Kidney (tissue), 14 donors: Measurements from ENCODE around the gene MAP7. TPM values are rescaled to one million over a fixed set of nuclear protein-coding genes. Genes with fewer than 3 reads are reported as not detected.

Source experiments
- DNase-seq, 5 donors: peaks; one replicate each; pipeline ENCODE4 v3.0.0-alpha.2; 2013 to 2020
- FAIRE-seq: peaks from 2 replicates; lab custom pipeline; 2012; peaks lifted over from hg19 to GRCh38; lab: Jason Lieb, UNC
- H3K27ac ChIP-seq, 2 donors: one replicate each; pipeline ENCODE4 v1.7.0; 2013; ENCODE audit warnings: low read depth in 2 of 2, low read length in 2 of 2, inconsistent platforms in 1 of 2
- H3K27me3 ChIP-seq: one replicate; pipeline ENCODE4 v1.7.1; 2013; ENCODE audit warnings: low read length, inconsistent platforms; ENCODE audit not compliant: control insufficient read depth, insufficient read depth
- H3K36me3 ChIP-seq, 3 donors: one replicate each; pipeline versions ENCODE4 v1.7.0 to v1.7.1; 2013; ENCODE audit warnings: low read length in 3 of 3, control low read depth in 1 of 3, inconsistent platforms in 1 of 3; ENCODE audit not compliant: insufficient read depth in 3 of 3, control insufficient read depth in 2 of 3
- H3K4me1 ChIP-seq, 3 donors: one replicate each; pipeline versions ENCODE4 v1.7.0 to v1.7.1; 2013; ENCODE audit warnings: low read length in 3 of 3, inconsistent platforms in 1 of 3, low read depth in 1 of 3; ENCODE audit not compliant: control insufficient read depth in 2 of 3, insufficient read depth in 2 of 3
- H3K4me3 ChIP-seq, 3 donors: one replicate each; pipeline versions ENCODE4 v1.7.0 to v1.8.1; 2013; ENCODE audit warnings: low read length in 3 of 3, control low read depth in 1 of 3, inconsistent platforms in 1 of 3
- H3K9ac ChIP-seq, 3 donors: one replicate each; pipeline versions ENCODE4 v1.7.0 to v1.7.1; 2013; ENCODE audit warnings: low read length in 3 of 3, control low read depth in 1 of 3, inconsistent platforms in 1 of 3
- H3K9me3 ChIP-seq, 3 donors: one replicate each; pipeline versions ENCODE4 v1.7.0 to v1.7.1; 2013; ENCODE audit warnings: low read length in 3 of 3, control low read depth in 1 of 3, inconsistent platforms in 1 of 3; ENCODE audit not compliant: control insufficient read depth in 2 of 3, insufficient read depth in 1 of 3
- intact Hi-C: fragments of 100-400 bp; cut with DNase I; formaldehyde crosslinking; loops from one replicate; pipeline ENCODE4 v1.11.1; 2022
- polyA plus RNA-seq: library from polyadenylated mRNA; stranded (reverse); fragments of 350-450 nt; fragmentation: Illumina TruSeq; extraction: RNeasy Lipid Tissue Mini Kit (QIAGEN cat#74804); gene quantifications from one replicate; pipeline ENCODE4 v1.2.3, GENCODE V29; 2014; ENCODE audit warnings: low read depth, low replicate concordance; ENCODE audit not compliant: insufficient read depth
- total RNA-seq: library from RNA; stranded (reverse); fragmentation: NEBNext Ultra II Directional; extraction: Animal tissue kit (Norgen Biotek cat#: 25700); gene quantifications from one replicate; pipeline ENCODE4 v1.2.1, GENCODE V29; 2021
- TF ChIP-seq, protein P1 (sequence below): IDR thresholded peaks from 3 replicates; pipeline ENCODE4 v1.5.1; 2012; ENCODE audit warnings: mild to moderate bottlenecking, moderate library complexity, borderline replicate concordance; ENCODE audit not compliant: insufficient read depth; ENCODE audit errors: extremely low read depth
- donor health status: control.
- donor health status: control.
- donor health status: control.
- donor health status: control.
- donor health status: control.
- donor health status: DM: yes; HTN: yes; CAD: no.
- donor health status: Normal renal cell carcinoma (clear cell type).

MAP7 gene
- total and polyA plus RNA-seq, 2 donors from 2014 or later = 16.0 to 40.0 TPM

DNA sequence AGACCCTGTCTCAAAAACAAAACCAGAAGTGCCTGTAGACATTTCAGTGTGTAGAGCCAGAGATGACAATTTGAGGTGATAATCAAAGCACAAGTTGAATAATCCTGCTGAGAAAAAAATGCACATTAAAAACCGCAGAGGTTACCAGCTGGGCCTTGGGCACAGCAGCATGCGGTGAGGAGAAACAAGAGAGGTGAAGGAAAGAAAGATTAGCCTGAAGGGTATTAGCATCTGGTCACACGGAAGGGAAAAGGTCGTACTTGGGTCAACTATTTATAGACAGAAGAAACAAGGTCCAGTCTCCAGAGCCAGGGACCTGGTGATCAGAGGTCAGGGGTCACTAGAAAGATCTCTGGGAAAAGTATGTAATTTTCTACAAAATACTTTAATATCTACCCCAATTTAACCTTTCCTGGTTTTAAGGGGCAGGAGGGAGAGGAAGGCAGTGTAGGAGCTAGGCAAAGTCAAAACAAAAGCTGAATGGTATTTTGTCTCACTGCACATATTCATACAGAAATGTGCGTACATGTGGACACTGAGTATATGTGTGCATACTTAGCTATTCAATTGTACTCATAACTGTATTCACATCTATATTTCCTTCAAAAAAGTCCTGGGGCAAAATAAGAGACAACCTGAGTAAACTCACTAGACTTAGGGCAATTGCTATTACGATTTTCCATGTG is 10.1 kb downstream of the MAP7 start:
- no peak overlapping the region for H3K4me3 ChIP-seq
- no peak for FAIRE-seq
- no peak overlapping the region for H3K9ac ChIP-seq
- no peaks in the 10 kb centered on the region for H3K36me3 ChIP-seq
- no peaks in the 10 kb centered on the region for H3K27me3 ChIP-seq
- intact Hi-C loops = no loop called here
- peaks cover 0 to 13% (median 8%) of the 10 kb centered on the region in 3 donors for H3K4me1 ChIP-seq
- no peak for DNase-seq
- no peaks in the 10 kb centered on the region for H3K9me3 ChIP-seq
- TF ChIP-seq, protein P1, sequence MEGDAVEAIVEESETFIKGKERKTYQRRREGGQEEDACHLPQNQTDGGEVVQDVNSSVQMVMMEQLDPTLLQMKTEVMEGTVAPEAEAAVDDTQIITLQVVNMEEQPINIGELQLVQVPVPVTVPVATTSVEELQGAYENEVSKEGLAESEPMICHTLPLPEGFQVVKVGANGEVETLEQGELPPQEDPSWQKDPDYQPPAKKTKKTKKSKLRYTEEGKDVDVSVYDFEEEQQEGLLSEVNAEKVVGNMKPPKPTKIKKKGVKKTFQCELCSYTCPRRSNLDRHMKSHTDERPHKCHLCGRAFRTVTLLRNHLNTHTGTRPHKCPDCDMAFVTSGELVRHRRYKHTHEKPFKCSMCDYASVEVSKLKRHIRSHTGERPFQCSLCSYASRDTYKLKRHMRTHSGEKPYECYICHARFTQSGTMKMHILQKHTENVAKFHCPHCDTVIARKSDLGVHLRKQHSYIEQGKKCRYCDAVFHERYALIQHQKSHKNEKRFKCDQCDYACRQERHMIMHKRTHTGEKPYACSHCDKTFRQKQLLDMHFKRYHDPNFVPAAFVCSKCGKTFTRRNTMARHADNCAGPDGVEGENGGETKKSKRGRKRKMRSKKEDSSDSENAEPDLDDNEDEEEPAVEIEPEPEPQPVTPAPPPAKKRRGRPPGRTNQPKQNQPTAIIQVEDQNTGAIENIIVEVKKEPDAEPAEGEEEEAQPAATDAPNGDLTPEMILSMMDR = no peak
- no peak overlapping the region for H3K27ac ChIP-seq

DNA sequence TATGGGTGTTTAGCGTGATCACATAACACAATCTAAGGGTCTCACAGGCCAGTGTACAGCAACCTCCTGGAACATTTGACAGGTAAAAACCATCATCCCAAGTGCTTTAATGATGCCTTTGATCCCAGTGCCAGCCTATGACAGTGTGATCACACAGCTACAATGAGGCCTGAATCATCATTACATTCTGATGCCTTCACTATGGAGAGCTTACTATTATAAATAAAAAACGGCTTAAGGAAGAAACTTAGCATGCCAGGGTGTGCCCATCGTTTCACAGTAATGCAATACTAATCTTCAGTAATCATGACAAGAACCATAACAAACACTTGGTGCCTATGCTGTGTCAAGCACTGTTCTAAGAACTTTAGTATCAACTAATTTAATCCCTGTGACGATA is 11.4 kb downstream of the MAP7 start:
- Histone ChIP-seq H3K9me3 (no peaks in the 10 kb centered on the region), H3K27me3 (no peaks in the 10 kb centered on the region), H3K36me3 (no peaks in the 10 kb centered on the region), H3K9ac (no peak overlapping the region), H3K27ac (no peak overlapping the region), H3K4me1 (peaks cover 0 to 13% (median 8%) of the 10 kb centered on the region in 3 donors), H3K4me3 (no peak overlapping the region)
- DNase-seq = no peak
- TF ChIP-seq, protein P1 = no peak
- intact Hi-C loops = no loop called here
- no peak for FAIRE-seq

DNA sequence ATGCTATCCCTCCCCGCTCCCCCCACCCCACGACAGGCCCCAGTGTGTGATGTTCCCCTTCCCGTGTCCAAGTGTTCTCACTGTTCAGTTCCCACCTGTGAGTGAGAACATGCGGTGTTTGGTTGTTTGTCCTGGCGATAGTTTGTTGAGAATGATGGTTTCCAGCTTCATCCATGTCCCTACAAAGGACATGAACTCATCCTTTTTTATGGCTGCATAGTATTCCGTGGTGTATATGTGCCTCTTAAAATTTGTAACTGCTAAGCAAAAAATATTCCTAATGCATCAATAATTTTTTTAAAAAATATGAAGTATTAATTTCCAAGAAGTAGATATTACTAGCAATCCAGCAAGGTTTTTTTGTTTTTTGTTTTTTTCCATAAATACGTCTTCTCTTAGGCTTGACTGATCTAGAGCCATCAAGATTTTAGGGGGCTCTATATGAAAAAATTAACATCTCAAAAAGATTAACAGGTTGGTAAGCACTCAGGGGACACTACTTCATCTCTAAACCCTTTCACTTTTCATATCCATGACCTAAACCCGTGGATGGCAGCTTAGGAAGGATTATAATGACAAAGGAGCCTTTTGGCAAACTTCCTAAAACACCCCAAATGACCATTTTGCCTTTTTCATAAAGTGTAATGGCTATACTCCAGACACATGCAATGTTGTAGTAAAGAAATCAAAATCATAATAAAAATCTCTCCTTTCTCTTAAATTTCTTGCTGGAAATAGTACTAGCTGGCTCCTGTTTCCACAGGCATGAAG is 14.2 kb downstream of the MAP7 start:
- H3K9ac ChIP-seq = no peak overlapping the region
- TF ChIP-seq, protein P1 = no peak
- H3K4me3 ChIP-seq = no peak overlapping the region
- no peak overlapping the region for H3K27ac ChIP-seq
- DNase-seq = no peak
- H3K27me3 ChIP-seq = no peaks in the 10 kb centered on the region
- peaks cover 0 to 12% (median 8%) of the 10 kb centered on the region in 3 donors for H3K4me1 ChIP-seq
- no peak for FAIRE-seq
- intact Hi-C loops = no loop called here
- H3K36me3 ChIP-seq = no peaks in the 10 kb centered on the region
- H3K9me3 ChIP-seq = no peaks in the 10 kb centered on the region
